Epithelial cell of esophagus (primary cell): ENCODE results near the gene FRMPD1.

Experiments
- DNase-seq: peaks from one replicate; pipeline ENCODE4 v3.0.0; 2010; ENCODE audit warnings: low read depth
- H3K4me3 ChIP-seq: 2 replicates; pipeline ENCODE4 v1.5.1; 2011; ENCODE audit warnings: mild to moderate bottlenecking, low read length, control low read depth
- TF ChIP-seq, protein P1 (sequence below): IDR thresholded peaks from 2 replicates; pipeline ENCODE4 v1.5.1; 2011; ENCODE audit warnings: low read depth, mild to moderate bottlenecking, low read length, control low read depth, inconsistent platforms; ENCODE audit not compliant: insufficient read depth; ENCODE audit errors: missing control alignments

Gene FRMPD1

DNA sequence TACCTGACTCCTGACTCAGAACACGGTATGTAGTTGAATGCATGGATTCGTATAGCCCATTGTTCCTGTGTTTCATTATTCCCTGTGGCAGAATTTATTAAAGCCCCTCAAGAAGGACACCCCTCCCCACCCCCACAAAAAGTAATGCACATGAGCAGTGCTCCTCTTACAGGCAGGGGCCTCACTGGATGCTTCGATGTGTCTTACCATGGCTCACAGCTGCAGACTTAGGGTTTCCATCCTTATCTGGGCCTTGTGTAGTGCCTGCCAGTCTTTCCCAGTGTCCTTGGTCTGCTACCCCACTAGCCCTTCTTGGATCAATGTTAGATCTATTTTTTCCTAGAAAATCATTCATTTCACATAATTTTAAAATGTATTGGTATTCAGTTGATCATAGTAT, 119.2 kb downstream of the FRMPD1 start:
- DNase-seq: no peak
- no peak overlapping the region for H3K4me3 ChIP-seq
- TF ChIP-seq, protein P1, sequence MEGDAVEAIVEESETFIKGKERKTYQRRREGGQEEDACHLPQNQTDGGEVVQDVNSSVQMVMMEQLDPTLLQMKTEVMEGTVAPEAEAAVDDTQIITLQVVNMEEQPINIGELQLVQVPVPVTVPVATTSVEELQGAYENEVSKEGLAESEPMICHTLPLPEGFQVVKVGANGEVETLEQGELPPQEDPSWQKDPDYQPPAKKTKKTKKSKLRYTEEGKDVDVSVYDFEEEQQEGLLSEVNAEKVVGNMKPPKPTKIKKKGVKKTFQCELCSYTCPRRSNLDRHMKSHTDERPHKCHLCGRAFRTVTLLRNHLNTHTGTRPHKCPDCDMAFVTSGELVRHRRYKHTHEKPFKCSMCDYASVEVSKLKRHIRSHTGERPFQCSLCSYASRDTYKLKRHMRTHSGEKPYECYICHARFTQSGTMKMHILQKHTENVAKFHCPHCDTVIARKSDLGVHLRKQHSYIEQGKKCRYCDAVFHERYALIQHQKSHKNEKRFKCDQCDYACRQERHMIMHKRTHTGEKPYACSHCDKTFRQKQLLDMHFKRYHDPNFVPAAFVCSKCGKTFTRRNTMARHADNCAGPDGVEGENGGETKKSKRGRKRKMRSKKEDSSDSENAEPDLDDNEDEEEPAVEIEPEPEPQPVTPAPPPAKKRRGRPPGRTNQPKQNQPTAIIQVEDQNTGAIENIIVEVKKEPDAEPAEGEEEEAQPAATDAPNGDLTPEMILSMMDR: no peak

DNA sequence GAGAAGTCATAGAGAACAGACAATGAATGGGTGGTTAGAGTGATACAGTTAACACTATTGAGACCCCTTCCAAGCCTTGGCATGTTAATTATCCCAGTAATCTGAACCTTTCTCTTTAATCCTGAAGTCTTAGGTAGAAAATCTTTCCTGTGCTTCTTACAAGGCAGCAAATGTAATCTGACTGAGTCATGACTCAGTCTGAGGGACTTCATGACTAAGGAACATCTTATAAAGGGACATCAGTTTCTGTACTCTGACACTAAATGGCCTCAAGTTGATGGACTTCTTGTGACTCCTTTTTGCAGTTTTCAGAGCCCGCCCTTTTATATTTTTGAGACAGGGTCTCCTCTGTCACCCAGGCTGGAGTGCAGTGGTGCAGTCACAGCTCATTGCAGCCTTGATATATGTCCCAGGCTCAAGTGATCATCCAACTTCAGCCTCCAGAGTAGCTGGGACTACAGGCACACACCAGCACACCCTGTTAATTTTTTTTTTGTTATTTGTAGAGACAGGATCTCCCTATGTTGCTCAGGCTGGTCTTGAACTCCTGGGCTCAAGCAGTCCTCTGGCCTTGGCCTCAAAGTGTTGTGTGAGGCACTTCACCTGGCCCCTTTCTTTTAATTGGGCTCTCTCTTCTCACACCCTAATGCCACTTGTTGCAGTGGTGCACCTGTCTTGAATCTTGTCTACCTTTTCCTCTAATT, 124.6 kb downstream of the FRMPD1 start:
- no peak overlapping the region for H3K4me3 ChIP-seq
- TF ChIP-seq, protein P1: no peak
- DNase-seq: peak; percentile 23

DNA sequence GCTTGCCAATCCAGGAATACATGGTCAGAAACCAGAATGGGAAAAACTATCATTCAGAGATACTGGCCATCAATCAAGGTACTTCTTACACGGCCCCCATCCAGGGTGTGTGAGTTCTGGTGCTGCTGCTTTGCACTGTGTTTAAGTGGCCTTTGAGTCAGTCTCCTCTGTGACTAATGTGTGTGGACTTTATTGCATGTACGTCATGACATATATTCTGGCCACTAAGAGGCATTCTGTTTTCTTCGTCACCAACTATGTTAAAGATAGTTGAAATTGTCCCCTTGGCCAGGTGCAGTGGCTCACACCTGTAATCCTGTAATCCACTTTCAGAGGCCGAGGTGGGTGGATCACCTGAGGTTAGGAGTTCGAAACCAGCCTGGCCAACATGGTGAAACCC, 125.6 kb downstream of the FRMPD1 start:
- no peak overlapping the region for H3K4me3 ChIP-seq
- TF ChIP-seq, protein P1: no peak
- DNase-seq: peak; percentile 36

DNA sequence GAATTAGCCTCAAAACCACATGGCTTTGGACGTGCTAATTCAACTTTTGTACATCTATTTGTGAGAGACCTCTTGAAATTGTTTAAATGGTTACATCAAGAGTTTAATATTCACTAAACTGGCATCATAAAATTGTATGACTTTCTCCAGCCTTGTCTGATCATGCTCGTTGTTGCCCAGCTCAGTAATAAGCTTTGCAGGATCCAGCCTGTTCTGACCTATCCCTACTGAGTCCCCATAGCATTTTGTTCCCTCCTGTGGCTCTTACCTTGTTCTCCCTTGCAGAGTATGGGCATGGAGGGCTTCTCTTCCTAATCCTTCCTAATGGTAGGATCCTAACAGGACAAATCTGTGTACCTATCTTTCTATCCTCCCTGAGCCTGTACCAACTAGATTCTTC, 127.8 kb downstream of the FRMPD1 start:
- no peak overlapping the region for H3K4me3 ChIP-seq
- peak; percentile 62 for DNase-seq
- TF ChIP-seq, protein P1: no peak

DNA sequence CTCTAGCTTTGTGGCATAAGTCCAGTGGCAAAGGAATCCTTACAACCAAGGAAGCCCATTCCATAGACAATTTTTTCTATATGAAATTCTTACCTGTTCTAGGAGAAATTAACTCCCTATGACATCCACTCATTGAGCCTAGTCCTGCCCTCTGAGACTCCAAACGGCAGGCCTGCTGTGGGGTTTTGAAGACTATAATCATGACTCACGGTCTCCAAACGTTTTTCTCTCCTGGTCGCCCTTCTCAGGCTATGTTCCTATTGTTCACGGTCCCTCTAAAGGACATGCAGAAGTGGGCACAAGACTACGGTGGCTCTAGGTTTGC, 133.5 kb downstream of the FRMPD1 start:
- no peak for DNase-seq
- TF ChIP-seq, protein P1: no peak
- peak overlapping the region; percentile 96 for H3K4me3 ChIP-seq

- TF ChIP-seq, protein P1: no peak
- peak; percentile 95 for DNase-seq
- H3K4me3 ChIP-seq: peak within 1 kb of the TSS; percentile 96
Measured at GRCh38 chr9:37784616-37785483, 134.1 kb downstream of the FRMPD1 start, which contains the start of gene EXOSC3. Gene EXOSC3 (minus strand): TSS chr9:37785064. CDS start chr9:37785044, 20 bp downstream.

- TF ChIP-seq, protein P1: no peak
- no peak for DNase-seq
- no peak overlapping the region for H3K4me3 ChIP-seq
Measured at GRCh38 chr9:37787059-37787458, 136.3 kb downstream of the FRMPD1 start.
